ENCODE results near the gene P2RX4.
"Not testable (repeated sequence)": the region's sequence is repeated elsewhere in the genome, so short reads cannot be mapped to it uniquely, and the experiment has no call there.

The P2RX4 gene

DNA sequence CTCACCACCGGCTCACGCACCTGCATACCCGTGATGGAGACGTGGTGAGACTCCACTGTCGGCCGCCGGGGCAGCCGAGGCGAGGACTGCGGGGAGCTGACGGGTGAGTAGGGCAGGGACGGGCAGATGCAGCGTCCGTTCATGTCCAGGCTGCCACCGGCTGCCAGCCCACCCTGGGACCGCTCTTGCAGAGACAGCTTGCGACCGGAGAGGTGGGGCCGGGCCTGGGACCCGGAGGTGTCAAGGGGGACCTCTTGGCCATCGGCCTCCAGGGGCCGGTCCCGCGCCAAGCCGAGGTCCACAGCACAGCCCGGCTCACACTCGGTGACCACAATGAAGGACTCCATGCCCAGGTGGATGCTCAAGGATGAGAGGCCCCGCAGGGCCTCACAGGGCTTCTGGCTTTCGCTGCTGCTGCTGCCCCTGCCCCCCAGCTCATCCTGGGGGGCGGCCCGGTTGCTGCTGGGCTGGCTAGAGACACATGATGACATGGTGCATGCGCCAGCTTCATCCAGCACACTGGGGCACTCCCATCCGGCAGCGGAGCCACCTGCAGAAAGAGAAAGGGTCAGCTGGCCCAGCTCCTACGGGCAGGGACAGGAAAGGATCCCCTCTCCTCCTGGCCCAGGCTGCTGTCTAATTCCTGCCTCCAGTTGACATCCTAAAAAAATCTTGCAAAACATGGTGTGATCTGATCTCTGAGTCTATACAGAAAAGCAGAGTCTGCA lies 64.3 kb downstream of the P2RX4 start:
- H3K9me3 Mint-ChIP-seq = no peaks in the 10 kb centered on the region
- no peaks in the 10 kb centered on the region for H3K4me1 Mint-ChIP-seq
- no peaks in the 10 kb centered on the region for H3K27me3 Mint-ChIP-seq
- DNase-seq = no peak
- peaks cover 35% of the 10 kb centered on the region for H3K36me3 Mint-ChIP-seq
- CTCF ChIA-PET = no interaction called here
- no peak overlapping the region for H3K4me3 Mint-ChIP-seq
- H3K27ac Mint-ChIP-seq = no peak overlapping the region

DNA sequence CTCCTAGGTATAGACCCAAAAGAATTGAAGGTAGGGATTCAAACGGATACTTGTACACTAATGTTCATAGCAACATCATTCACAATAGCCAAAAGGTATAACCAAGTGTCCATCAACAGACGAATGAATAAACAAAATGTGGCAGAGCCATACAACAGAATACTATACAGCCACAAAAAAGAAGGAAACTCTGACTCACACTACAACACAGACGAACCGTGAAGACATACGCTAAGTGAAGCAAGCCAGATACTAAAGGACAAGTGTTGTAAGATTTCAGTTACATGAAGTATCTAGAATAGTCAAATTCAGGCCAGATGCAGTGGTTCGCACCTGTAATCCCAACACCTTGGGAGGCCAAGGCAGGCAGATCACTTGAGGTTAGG lies 67.4 kb downstream of the P2RX4 start:
- H3K9me3 Mint-ChIP-seq = no peaks in the 10 kb centered on the region
- H3K4me1 Mint-ChIP-seq = no peaks in the 10 kb centered on the region
- H3K27ac Mint-ChIP-seq = no peak overlapping the region
- DNase-seq = no peak
- no peaks in the 10 kb centered on the region for H3K27me3 Mint-ChIP-seq
- peaks cover 25% of the 10 kb centered on the region for H3K36me3 Mint-ChIP-seq
- CTCF ChIA-PET = no interaction called here
- H3K4me3 Mint-ChIP-seq = no peak overlapping the region

DNA sequence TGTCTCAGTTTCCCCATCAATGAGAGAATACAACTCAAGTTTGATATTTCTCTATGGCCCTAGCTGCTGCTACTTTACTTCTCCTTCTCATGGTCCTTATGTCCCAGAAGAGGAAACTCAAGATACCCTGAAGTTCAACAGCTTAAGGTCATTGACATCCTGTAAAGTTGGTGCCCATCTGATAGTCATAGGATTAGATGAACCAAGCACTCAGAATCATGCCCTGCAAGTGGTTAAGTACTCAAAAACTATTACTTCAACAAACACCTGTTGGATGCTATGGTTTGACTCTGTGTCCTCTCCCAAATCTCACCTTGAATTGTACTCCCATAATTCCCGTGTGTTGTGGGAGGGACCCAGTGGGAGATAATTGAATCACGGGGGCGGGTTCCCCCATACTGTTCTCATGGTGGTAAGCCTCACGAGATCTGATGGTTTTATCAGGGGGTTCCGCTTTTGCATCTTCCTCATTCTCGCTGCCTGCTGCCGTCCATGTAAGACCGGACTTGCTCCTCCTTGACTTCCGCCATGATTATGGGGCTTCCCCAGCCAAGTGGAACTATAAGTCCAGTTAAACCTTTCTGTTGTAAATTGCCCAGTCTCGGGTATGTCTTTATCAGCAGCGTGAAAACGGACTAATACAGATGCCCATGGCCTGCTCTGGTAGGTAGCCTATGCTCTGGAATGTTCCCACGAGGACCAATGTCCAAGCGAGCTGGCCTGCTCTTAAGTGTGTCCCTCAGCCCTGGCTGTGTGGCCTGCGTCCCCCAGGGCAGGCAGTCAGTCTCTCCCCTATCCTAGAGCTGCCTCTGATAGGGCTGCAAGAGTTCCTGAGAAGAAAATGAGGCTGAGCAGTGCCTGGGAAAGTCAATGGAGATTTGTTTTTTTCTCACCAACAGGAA lies 68.5 kb downstream of the P2RX4 start:
- H3K4me3 Mint-ChIP-seq = no peak overlapping the region
- no peaks in the 10 kb centered on the region for H3K4me1 Mint-ChIP-seq
- no peak for DNase-seq
- CTCF ChIA-PET = no interaction called here
- H3K27ac Mint-ChIP-seq = no peak overlapping the region
- H3K36me3 Mint-ChIP-seq = peaks cover 20% of the 10 kb centered on the region
- H3K27me3 Mint-ChIP-seq = no peaks in the 10 kb centered on the region
- H3K9me3 Mint-ChIP-seq = no peaks in the 10 kb centered on the region

DNA sequence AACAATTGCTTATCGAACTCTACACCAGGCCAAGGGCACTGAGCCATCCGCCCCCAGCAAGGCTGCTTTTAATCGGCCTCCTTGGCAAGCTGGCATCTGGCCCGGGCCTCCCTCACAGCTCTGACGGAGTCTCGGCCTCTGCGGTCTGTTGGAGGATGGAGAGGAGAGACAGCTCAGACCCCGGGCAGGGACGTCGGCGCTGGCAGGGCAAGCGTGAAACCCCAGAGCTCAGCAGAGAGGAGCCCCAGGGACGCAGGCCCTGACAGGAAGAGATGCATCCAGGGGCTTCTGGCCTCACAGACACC lies 69.1 kb downstream of the P2RX4 start:
- DNase-seq = no peak
- Mint-ChIP-seq H3K36me3 (peaks cover 20% of the 10 kb centered on the region), H3K4me1 (no peaks in the 10 kb centered on the region), H3K9me3 (no peaks in the 10 kb centered on the region), H3K27ac (no peak overlapping the region), H3K27me3 (no peaks in the 10 kb centered on the region), H3K4me3 (no peak overlapping the region)
- CTCF ChIA-PET = no interaction called here

DNA sequence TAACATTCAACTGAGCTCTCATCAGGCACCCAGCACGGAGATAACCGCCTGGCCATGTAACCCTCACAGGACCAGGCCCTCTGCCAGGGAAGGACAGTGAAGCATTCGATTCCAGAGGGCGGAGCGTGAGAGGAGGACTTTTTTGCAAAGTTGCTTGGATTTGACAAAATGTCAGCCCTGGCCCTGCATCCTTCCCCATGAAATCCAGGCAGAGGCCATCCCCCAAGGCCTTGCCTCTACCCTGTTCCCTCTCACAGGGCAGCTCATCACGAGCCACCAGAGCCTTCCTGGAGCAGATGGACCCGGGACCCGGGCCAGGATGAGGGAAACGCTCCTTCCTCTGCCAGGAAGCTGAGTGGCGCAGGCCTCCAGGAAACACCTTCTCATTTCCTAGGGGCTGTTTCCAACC lies 69.6 kb downstream of the P2RX4 start:
- no peak for DNase-seq
- peaks cover 20% of the 10 kb centered on the region for H3K36me3 Mint-ChIP-seq
- CTCF ChIA-PET = no interaction called here
- H3K27ac Mint-ChIP-seq = no peak overlapping the region
- H3K27me3 Mint-ChIP-seq = no peaks in the 10 kb centered on the region
- H3K4me1 Mint-ChIP-seq = no peaks in the 10 kb centered on the region
- H3K9me3 Mint-ChIP-seq = no peaks in the 10 kb centered on the region
- H3K4me3 Mint-ChIP-seq = no peak overlapping the region

DNA sequence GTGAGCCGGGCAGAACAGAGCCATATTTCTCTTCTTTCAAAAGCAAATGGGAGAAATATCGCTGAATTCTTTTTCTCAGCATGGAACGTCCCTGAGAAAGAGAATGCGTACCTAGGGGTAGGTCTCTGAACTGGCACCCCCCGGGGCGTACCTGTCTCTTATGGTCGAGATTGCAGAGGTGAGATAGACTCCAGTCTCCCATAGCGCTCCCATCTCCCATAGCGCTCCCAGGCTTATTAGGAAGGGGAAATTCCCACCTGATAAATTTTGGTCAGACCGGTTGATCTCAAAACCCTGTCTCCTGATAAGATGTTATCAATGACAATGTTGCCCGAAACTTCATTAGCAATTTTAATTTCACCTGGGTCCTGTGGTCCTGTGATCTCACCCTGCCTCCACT lies 70.6 kb downstream of the P2RX4 start:
- H3K27me3 Mint-ChIP-seq, DNase-seq, H3K4me1 Mint-ChIP-seq, H3K9me3 Mint-ChIP-seq, H3K27ac Mint-ChIP-seq, CTCF ChIA-PET, H3K4me3 Mint-ChIP-seq: not testable (repeated sequence)
- peaks cover 20% of the 10 kb centered on the region for H3K36me3 Mint-ChIP-seq

DNA sequence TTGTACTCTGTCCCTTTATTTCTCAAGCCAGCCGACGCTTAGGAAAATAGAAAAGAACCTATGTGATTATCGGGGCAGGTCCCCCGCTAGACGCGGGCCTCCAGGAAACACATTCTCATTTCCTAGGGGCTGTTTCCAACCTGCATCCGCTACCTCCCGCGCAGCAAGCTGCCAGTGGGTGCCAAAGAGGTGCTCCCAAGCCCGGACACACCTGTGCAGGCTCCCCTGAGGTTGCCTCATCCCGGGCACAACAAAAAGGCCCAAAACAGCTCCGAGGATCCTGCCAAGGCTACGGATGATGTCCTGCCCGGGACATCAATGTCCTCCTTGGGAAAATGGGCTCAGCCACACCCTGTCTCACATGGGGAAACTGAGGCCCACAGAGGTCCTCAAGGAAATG lies 71.2 kb downstream of the P2RX4 start:
- H3K4me3 Mint-ChIP-seq, H3K4me1 Mint-ChIP-seq, DNase-seq, H3K27ac Mint-ChIP-seq, CTCF ChIA-PET, H3K9me3 Mint-ChIP-seq, H3K27me3 Mint-ChIP-seq: not testable (repeated sequence)
- H3K36me3 Mint-ChIP-seq = peaks cover 20% of the 10 kb centered on the region

DNA sequence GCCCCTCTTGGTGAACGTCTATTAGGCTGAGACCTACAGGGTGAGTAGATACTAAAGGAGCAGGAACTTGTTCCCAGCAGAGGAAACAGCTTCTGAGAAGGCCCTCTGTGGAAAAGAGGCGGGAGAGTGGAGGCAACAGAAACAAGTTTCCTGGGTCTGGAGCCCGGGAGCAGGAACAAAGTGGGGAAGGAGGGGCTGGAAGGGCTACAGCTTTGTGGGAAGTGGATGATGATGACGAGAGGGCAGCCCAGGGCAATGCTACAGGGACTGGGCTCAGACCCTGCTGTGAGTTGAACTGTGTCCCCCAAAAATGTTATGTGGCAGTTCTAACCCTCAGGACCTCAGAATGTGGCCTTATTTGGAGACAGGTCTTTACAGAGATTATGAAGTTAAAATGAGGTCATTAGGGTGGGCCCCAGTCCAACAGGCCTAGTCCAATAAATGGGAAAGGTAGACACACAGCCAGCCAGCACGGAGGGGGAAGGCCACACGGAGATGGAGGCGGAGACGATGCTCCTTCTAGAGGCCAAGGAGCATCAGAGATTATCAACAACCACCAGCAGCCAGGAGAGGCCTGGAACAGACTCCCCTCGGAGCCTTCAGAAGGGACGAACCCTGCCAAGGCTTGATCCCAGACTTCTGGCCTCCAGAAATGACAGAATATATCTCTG lies 72.3 kb downstream of the P2RX4 start:
- no peaks in the 10 kb centered on the region for H3K9me3 Mint-ChIP-seq
- H3K4me3 Mint-ChIP-seq = no peak overlapping the region
- peaks cover 15% of the 10 kb centered on the region for H3K36me3 Mint-ChIP-seq
- no peak for DNase-seq
- no peaks in the 10 kb centered on the region for H3K4me1 Mint-ChIP-seq
- CTCF ChIA-PET = no interaction called here
- no peaks in the 10 kb centered on the region for H3K27me3 Mint-ChIP-seq
- H3K27ac Mint-ChIP-seq = no peak overlapping the region

DNA sequence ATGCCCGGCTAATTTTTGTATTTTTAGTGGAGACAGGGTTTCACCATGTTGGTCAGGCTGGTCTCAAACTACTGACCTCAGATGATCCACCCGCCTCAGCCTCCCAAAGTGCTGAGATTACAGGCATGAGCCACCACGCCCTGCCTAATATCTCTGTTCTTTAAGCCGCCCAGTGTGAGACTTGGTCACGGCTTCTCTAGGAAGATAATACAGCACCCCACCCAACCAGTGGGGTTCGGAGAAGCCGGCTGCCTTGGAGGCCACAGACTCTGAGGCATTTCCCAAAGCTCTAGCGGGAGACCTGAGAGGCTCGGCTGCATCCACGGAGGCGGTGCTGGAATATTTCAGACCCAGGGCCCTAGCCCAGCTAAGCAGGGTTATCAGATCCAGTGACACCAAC lies 73.0 kb downstream of the P2RX4 start:
- H3K9me3 Mint-ChIP-seq, H3K27ac Mint-ChIP-seq, H3K4me1 Mint-ChIP-seq, H3K4me3 Mint-ChIP-seq, H3K27me3 Mint-ChIP-seq, CTCF ChIA-PET, DNase-seq: not testable (repeated sequence)
- H3K36me3 Mint-ChIP-seq = peaks cover 12% of the 10 kb centered on the region

DNA sequence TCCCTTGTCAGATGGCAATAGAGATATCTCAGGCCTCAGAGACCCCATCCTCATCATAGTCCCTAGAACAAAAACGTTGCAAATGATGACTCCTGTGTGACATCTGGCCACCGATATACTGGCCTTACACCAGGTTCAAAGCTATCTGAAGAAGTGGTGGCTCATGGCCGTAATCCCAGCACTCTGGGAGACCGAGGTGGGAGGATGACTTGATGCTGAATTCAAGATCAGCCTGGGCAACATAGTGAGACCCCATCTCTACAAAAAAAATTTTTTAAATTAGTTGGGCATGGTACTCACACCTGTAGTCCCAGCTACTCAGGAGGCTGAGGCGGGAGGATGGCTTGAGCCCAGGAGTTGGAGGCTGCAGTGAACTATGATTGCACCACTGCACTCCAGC lies 73.5 kb downstream of the P2RX4 start:
- Mint-ChIP-seq H3K4me3 (no peak overlapping the region), H3K36me3 (peaks cover 8% of the 10 kb centered on the region), H3K27me3 (no peaks in the 10 kb centered on the region), H3K9me3 (no peaks in the 10 kb centered on the region), H3K27ac (no peak overlapping the region), H3K4me1 (peaks cover 5% of the 10 kb centered on the region)
- CTCF ChIA-PET = no interaction called here
- no peak for DNase-seq
